HCT116 (cell line): ENCODE measurements around the gene EFHD1. TPM values are rescaled to one million over a fixed set of nuclear protein-coding genes. Genes with fewer than 3 reads are reported as not detected.

Experiments used
- ATAC-seq: fragments of 200-7000 bp; cut with Tn5 transposase; 2 replicates; pipeline ENCODE4 v1.9.1; 2020; ENCODE audit warnings: mild to moderate bottlenecking, moderate library complexity
- BruUV-seq: library from RNA; stranded (reverse); fragments of 400-500 nt; replicated peaks from 2 replicates; lab custom pipeline; 2021; lab: Mats Ljungman, UMichigan
- CTCF ChIA-PET: fragments of 300-600 bp; sonication (Branson Sonifier 250); formaldehyde crosslinking; loops from one replicate; lab custom pipeline; 2021; ENCODE audit warnings: antibody characterized with exemption; lab: Charles Lee
- POLR2A ChIA-PET: fragments of 300-600, 350-600 bp; sonication (Branson Sonifier 250); formaldehyde crosslinking; loops from one replicate; lab custom pipeline; 2021; ENCODE audit warnings: antibody characterized with exemption; lab: Charles Lee
- RAD21 ChIA-PET, 2 experiments: fragments of 300-600 bp; sonication (Branson Sonifier 250); formaldehyde crosslinking; loops; one replicate each; lab custom pipeline; 2023; ENCODE audit warnings: low total read pairs in 2 of 2; ENCODE audit not compliant: uncharacterized antibody in 2 of 2, unreplicated experiment in 2 of 2, low non-redundant PET in 1 of 2; lab: Charles Lee
- DNase-seq: peaks from one replicate; pipeline ENCODE4 v3.0.0-alpha.2; 2010; ENCODE audit warnings: low read depth, low spot score
- H2AFZ ChIP-seq: fragments of 200-600 bp; shearing (Covaris generic), sonication (generic); 2 replicates; pipeline ENCODE4 v1.6.1; 2017; ENCODE audit warnings: low read depth, mixed run types, mixed read lengths, antibody characterized with exemption, low read length; ENCODE audit not compliant: poor library complexity, severe bottlenecking
- H3K27ac ChIP-seq: 2 replicates; pipeline ENCODE4 v1.5.1; 2012; ENCODE audit warnings: low read depth, low read length
- H3K27me3 ChIP-seq: fragments of 200-600 bp; sonication (generic); 2 replicates; pipeline ENCODE4 v1.6.1; 2016; ENCODE audit warnings: mixed run types, low read length, mixed read lengths; ENCODE audit not compliant: insufficient read depth
- H3K36me3 ChIP-seq, 2 experiments: fragments of 200-500 bp in 1 of 2; fragments of 200-600 bp in 1 of 2; sonication (Bioruptor generic) in 1 of 2; sonication (generic) in 1 of 2; 2 replicates each; pipeline versions ENCODE4 v1.5.1 to v1.6.1; 2014 to 2016; ENCODE audit warnings: low read length in 2 of 2, inconsistent platforms in 1 of 2, mixed read lengths in 1 of 2, mixed run types in 1 of 2; ENCODE audit not compliant: insufficient read depth in 2 of 2, control insufficient read depth in 1 of 2
- H3K4me1 ChIP-seq, 2 experiments: fragments of 200-600 bp in 1 of 2; sonication (generic) in 1 of 2; 2 replicates each; pipeline versions ENCODE4 v1.5.1 to v1.6.1; 2012 to 2017; ENCODE audit warnings: low read length in 2 of 2, inconsistent platforms in 1 of 2, mild to moderate bottlenecking in 1 of 2, mixed read lengths in 1 of 2, mixed run types in 1 of 2, moderate library complexity in 1 of 2; ENCODE audit not compliant: insufficient read depth in 2 of 2, control insufficient read depth in 1 of 2
- H3K4me2 ChIP-seq: fragments of 200-600 bp; sonication (generic); 2 replicates; pipeline ENCODE4 v1.6.1; 2017; ENCODE audit warnings: mixed run types, low read length, mixed read lengths
- H3K4me3 ChIP-seq, 2 experiments: fragments of 200-600 bp in 1 of 2; sonication (generic) in 1 of 2; replicated peaks in 1 of 2; 2 replicates each; pipeline ENCODE4 v1.5.1; 2011 to 2016; ENCODE audit warnings: low read length in 2 of 2, control low read depth in 1 of 2, low read depth in 1 of 2, mild to moderate bottlenecking in 1 of 2, mixed read lengths in 1 of 2, mixed run types in 1 of 2
- H3K79me2 ChIP-seq: fragments of 200-600 bp; sonication (generic); 2 replicates; pipeline ENCODE4 v1.6.1; 2017; ENCODE audit warnings: mild to moderate bottlenecking, mixed run types, low read length, moderate library complexity, mixed read lengths; ENCODE audit not compliant: insufficient read depth
- H3K9ac ChIP-seq: fragments of 200-600 bp; sonication (generic); 2 replicates; pipeline ENCODE4 v1.6.1; 2016; ENCODE audit warnings: low read length, mixed read lengths
- H3K9me2 ChIP-seq: fragments of 200-600 bp; sonication (generic), shearing (Covaris generic); 2 replicates; pipeline ENCODE4 v1.6.1; 2017; ENCODE audit warnings: mixed run types, mild to moderate bottlenecking, moderate library complexity; ENCODE audit not compliant: insufficient read depth
- H3K9me3 ChIP-seq, 2 experiments: fragments of 200-500 bp in 1 of 2; fragments of 200-600 bp in 1 of 2; sonication (Bioruptor generic) in 1 of 2; sonication (generic) in 1 of 2; 2 replicates each; pipeline ENCODE4 v1.6.1; 2014 to 2017; ENCODE audit warnings: low read length in 2 of 2, mixed read lengths in 2 of 2, inconsistent platforms in 1 of 2, low read depth in 1 of 2, mild to moderate bottlenecking in 1 of 2, mixed run types in 1 of 2, moderate library complexity in 1 of 2; ENCODE audit not compliant: control insufficient read depth in 1 of 2, insufficient read depth in 1 of 2
- H4K20me1 ChIP-seq: fragments of 200-600 bp; sonication (generic), shearing (Covaris generic); 2 replicates; pipeline ENCODE4 v1.6.1; 2017; ENCODE audit warnings: mixed run types, mild to moderate bottlenecking, moderate library complexity; ENCODE audit not compliant: insufficient read depth
- CBX3 ChIP-seq: IDR thresholded peaks from 2 replicates; pipeline ENCODE4 v1.6.1; 2012; ENCODE audit warnings: low read depth
- CEBPB ChIP-seq: IDR thresholded peaks from 2 replicates; pipeline ENCODE4 v1.6.1; 2012; ENCODE audit warnings: low read depth
- EGR1 ChIP-seq: IDR thresholded peaks from 2 replicates; pipeline ENCODE4 v1.6.1; 2012; ENCODE audit warnings: low read depth
- ELF1 ChIP-seq: IDR thresholded peaks from 2 replicates; pipeline ENCODE4 v1.6.1; 2012; ENCODE audit warnings: low read depth, borderline replicate concordance
- EZH2phosphoT487 ChIP-seq: fragments of 200-600 bp; IDR thresholded peaks from 2 replicates; pipeline ENCODE4 v1.6.1; 2018; ENCODE audit warnings: antibody characterized with exemption, borderline replicate concordance
- FOSL1 ChIP-seq: IDR thresholded peaks from 2 replicates; pipeline ENCODE4 v1.6.1; 2012; ENCODE audit warnings: low read depth
- JUND ChIP-seq: IDR thresholded peaks from 2 replicates; pipeline ENCODE4 v1.6.1; 2012
- RAD21 ChIP-seq: IDR thresholded peaks from 2 replicates; pipeline ENCODE4 v1.6.1; 2012; ENCODE audit warnings: low read depth, mild to moderate bottlenecking
- SIN3A ChIP-seq: IDR thresholded peaks from 2 replicates; pipeline ENCODE4 v1.6.1; 2012; ENCODE audit warnings: low read depth
- SP1 ChIP-seq: IDR thresholded peaks from 2 replicates; pipeline ENCODE4 v1.6.1; 2012; ENCODE audit warnings: low read depth
- SRF ChIP-seq: IDR thresholded peaks from 2 replicates; pipeline ENCODE4 v1.6.1; 2012; ENCODE audit warnings: low read depth
- TCF7L2 ChIP-seq: IDR thresholded peaks from 2 replicates; pipeline ENCODE4 v1.7.0; 2011; ENCODE audit warnings: borderline replicate concordance, inconsistent platforms; ENCODE audit not compliant: insufficient read depth, insufficient read length; ENCODE audit errors: extremely low read depth
- YY1 ChIP-seq: IDR thresholded peaks from 2 replicates; pipeline ENCODE4 v1.6.1; 2011; ENCODE audit warnings: low read length, low read depth, moderate library complexity, mild to moderate bottlenecking; ENCODE audit not compliant: insufficient replicate concordance; ENCODE audit errors: extremely low read depth
- ZNF274 ChIP-seq: fragments of 200-500 bp; sonication (Bioruptor generic); IDR thresholded peaks from 2 replicates; pipeline ENCODE4 v1.6.1; 2014; ENCODE audit warnings: mild to moderate bottlenecking, low read depth, low read length, inconsistent platforms
- intact Hi-C: fragments of 100-400 bp; cut with micrococcal nuclease; formaldehyde crosslinking; loops from 2 replicates; pipeline ENCODE4 v1.10.0; 2022
- total RNA-seq: library from RNA; stranded (reverse); gene quantifications from one replicate; pipeline ENCODE4 v1.2.1, GENCODE V29; 2021; ENCODE audit not compliant: unreplicated experiment
- TF ChIP-seq, protein P1 (sequence below), 3 experiments: fragments of 200-600 bp in 1 of 3; sonication (generic) in 1 of 3; IDR thresholded peaks in 2 of 3; conservative IDR thresholded peaks in 1 of 3; 2 replicates each; pipeline ENCODE4 v1.5.1; 2012 to 2017; ENCODE audit warnings: low read depth in 2 of 3, low read length in 2 of 3, antibody characterized with exemption in 1 of 3, borderline replicate concordance in 1 of 3, control low read depth in 1 of 3, mild to moderate bottlenecking in 1 of 3, mixed read lengths in 1 of 3, mixed run types in 1 of 3, moderate library complexity in 1 of 3; ENCODE audit not compliant: insufficient read depth in 1 of 3
- TF ChIP-seq, protein P2 (sequence below): IDR thresholded peaks from 2 replicates; pipeline ENCODE4 v1.6.1; 2012; ENCODE audit warnings: low read depth
- TF ChIP-seq, protein P3 (sequence below): IDR thresholded peaks from 2 replicates; pipeline ENCODE4 v1.6.1; 2011; ENCODE audit warnings: mild to moderate bottlenecking, low read length, moderate library complexity; ENCODE audit not compliant: insufficient replicate concordance; ENCODE audit errors: extremely low read depth
- TF ChIP-seq, protein P4 (sequence below): IDR thresholded peaks from 2 replicates; pipeline ENCODE4 v1.6.1; 2012

EFHD1 gene
- total RNA-seq, 1 experiment from 2014 or later: 0.52 TPM

DNA sequence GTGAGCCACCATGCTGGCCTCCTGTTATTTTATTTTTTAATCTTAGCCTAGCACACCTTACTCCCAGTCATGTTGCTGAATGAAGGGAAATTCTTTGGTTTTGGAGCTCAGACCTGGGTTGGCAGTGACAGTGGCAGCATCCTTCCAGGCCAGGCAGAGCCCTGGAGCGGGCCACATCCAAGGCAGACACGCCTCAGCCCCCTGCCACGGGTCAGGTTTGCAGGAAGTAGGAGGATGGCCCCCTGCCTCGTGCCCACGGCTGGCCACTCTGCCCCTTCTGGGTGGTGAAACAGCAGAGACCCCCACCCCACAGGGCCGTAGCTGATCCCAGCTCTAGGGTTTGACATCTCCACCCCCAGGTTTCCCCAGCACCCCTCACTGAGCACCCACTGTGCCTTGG lies 11.7 kb downstream of the EFHD1 start:
- ATAC-seq: no peak
- Histone ChIP-seq H3K4me2 (no peak overlapping the region), H3K27ac (no peak overlapping the region), H3K9ac (no peak overlapping the region), H3K4me3 (no peak overlapping the region), H3K4me1 (no peaks in the 10 kb centered on the region), H3K79me2 (no peaks in the 10 kb centered on the region), H2AFZ (no peak overlapping the region), H3K9me3 (no peaks in the 10 kb centered on the region), H4K20me1 (no peaks in the 10 kb centered on the region), H3K36me3 (no peaks in the 10 kb centered on the region), H3K9me2 (no peaks in the 10 kb centered on the region), H3K27me3 (no peaks in the 10 kb centered on the region)
- DNase-seq: no peak
- BruUV-seq: no TSS peak
- POLR2A ChIA-PET: no interaction called here
- intact Hi-C loops: no loop called here
- TF ChIP-seq TCF7L2 (no peak), RAD21 (no peak), ELF1 (no peak), SP1 (no peak), SIN3A (no peak), SRF (no peak), EZH2phosphoT487 (no peak), ZNF274 (no peak), CEBPB (no peak), JUND (no peak), YY1 (no peak), CBX3 (no peak), EGR1 (no peak), FOSL1 (no peak)
- TF ChIP-seq, protein P1, sequence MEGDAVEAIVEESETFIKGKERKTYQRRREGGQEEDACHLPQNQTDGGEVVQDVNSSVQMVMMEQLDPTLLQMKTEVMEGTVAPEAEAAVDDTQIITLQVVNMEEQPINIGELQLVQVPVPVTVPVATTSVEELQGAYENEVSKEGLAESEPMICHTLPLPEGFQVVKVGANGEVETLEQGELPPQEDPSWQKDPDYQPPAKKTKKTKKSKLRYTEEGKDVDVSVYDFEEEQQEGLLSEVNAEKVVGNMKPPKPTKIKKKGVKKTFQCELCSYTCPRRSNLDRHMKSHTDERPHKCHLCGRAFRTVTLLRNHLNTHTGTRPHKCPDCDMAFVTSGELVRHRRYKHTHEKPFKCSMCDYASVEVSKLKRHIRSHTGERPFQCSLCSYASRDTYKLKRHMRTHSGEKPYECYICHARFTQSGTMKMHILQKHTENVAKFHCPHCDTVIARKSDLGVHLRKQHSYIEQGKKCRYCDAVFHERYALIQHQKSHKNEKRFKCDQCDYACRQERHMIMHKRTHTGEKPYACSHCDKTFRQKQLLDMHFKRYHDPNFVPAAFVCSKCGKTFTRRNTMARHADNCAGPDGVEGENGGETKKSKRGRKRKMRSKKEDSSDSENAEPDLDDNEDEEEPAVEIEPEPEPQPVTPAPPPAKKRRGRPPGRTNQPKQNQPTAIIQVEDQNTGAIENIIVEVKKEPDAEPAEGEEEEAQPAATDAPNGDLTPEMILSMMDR (IDR thresholded peaks at IDR 0.05 in 2 of 3, conservative IDR thresholded peaks at IDR 0.05 in 1 of 3; ENCODE audit: borderline replicate concordance in 1 of 3, insufficient read depth in 1 of 3, low read depth in 2 of 3, low read length in 2 of 3): no peak
- TF ChIP-seq, protein P2, sequence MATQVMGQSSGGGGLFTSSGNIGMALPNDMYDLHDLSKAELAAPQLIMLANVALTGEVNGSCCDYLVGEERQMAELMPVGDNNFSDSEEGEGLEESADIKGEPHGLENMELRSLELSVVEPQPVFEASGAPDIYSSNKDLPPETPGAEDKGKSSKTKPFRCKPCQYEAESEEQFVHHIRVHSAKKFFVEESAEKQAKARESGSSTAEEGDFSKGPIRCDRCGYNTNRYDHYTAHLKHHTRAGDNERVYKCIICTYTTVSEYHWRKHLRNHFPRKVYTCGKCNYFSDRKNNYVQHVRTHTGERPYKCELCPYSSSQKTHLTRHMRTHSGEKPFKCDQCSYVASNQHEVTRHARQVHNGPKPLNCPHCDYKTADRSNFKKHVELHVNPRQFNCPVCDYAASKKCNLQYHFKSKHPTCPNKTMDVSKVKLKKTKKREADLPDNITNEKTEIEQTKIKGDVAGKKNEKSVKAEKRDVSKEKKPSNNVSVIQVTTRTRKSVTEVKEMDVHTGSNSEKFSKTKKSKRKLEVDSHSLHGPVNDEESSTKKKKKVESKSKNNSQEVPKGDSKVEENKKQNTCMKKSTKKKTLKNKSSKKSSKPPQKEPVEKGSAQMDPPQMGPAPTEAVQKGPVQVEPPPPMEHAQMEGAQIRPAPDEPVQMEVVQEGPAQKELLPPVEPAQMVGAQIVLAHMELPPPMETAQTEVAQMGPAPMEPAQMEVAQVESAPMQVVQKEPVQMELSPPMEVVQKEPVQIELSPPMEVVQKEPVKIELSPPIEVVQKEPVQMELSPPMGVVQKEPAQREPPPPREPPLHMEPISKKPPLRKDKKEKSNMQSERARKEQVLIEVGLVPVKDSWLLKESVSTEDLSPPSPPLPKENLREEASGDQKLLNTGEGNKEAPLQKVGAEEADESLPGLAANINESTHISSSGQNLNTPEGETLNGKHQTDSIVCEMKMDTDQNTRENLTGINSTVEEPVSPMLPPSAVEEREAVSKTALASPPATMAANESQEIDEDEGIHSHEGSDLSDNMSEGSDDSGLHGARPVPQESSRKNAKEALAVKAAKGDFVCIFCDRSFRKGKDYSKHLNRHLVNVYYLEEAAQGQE: no peak
- TF ChIP-seq, protein P3, sequence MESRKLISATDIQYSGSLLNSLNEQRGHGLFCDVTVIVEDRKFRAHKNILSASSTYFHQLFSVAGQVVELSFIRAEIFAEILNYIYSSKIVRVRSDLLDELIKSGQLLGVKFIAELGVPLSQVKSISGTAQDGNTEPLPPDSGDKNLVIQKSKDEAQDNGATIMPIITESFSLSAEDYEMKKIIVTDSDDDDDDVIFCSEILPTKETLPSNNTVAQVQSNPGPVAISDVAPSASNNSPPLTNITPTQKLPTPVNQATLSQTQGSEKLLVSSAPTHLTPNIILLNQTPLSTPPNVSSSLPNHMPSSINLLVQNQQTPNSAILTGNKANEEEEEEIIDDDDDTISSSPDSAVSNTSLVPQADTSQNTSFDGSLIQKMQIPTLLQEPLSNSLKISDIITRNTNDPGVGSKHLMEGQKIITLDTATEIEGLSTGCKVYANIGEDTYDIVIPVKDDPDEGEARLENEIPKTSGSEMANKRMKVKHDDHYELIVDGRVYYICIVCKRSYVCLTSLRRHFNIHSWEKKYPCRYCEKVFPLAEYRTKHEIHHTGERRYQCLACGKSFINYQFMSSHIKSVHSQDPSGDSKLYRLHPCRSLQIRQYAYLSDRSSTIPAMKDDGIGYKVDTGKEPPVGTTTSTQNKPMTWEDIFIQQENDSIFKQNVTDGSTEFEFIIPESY: no peak
- TF ChIP-seq, protein P4, sequence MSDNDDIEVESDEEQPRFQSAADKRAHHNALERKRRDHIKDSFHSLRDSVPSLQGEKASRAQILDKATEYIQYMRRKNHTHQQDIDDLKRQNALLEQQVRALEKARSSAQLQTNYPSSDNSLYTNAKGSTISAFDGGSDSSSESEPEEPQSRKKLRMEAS: no peak
- CTCF ChIA-PET: no interaction called here
- RAD21 ChIA-PET: no interaction called here
